HG03196 (cell line): ENCODE data around the gene C5orf15.
"Not testable (repeated sequence)": the region's sequence is repeated elsewhere in the genome, so short reads cannot be mapped to it uniquely, and the experiment has no call there.

ENCODE experiments used
- ATAC-seq: cut with Tn5 transposase; IDR thresholded peaks from one replicate; pipeline ENCODE4 v1.9.1; 2021; ENCODE audit not compliant: unreplicated experiment

The C5orf15 gene

GRCh38 chr5:133994297-133994989, 26.0 kb upstream of the C5orf15 start:
- ATAC-seq: no peak

- no peak for ATAC-seq
Observed at GRCh38 chr5:133993185-133993936, 24.9 kb upstream of the C5orf15 start.

GRCh38 chr5:133992429-133993155, 24.2 kb upstream of the C5orf15 start:
- ATAC-seq: no peak

- ATAC-seq: no peak
Observed at GRCh38 chr5:133991171-133991910, 22.9 kb upstream of the C5orf15 start.

GRCh38 chr5:133990396-133990795, 22.0 kb upstream of the C5orf15 start:
- no peak for ATAC-seq

DNA sequence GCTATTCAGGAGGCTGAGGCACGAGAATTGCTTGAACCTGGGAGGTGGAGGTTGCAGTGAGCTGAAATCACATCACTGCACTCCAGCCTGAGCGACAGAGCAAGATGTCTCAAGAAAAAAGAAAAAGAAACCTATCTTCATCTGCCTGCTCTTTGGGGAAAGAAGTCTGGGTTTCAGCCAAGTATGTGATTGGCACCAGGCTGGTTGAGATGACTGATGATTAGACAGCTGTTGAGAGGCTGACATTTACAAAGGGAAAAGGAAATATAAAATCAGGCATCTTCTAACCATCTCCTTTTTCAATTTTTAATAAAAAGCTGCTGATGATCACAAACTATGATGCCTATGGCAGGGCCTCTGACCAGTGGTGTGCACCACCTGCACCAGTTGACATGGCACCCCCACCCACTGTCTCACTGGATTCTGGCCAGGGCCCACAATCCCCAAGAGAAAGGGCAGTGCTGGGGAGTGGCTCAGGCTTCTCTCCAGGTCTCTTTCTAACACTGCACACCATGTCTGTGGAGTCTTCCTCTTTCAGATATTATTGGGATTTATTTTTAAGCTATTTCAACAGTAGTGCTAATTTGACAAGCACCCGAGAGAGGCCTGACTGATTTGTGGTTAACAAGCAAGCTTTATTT, 17.2 kb upstream of the C5orf15 start:
- ATAC-seq: no peak

- ATAC-seq: no peak
Observed at GRCh38 chr5:133983674-133984073, 15.2 kb upstream of the C5orf15 start.

DNA sequence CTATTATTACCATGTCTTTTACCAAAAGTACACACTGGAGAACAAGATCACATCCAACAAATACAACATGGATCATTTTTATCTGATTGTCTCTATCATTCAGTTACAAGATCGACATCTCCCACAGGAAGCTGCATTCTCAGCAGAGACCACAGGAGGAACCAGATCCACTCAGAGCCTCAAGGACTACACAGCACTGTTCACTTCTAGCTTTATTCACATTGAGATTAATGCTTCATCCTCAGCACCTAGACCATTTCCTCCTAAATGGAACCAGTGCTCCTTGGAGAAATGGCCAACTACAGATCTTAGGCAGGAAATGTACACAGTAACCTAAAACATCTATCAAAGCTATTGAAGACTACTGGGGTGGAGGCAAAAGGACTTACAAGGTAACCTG, 13.3 kb upstream of the C5orf15 start:
- no peak for ATAC-seq

DNA sequence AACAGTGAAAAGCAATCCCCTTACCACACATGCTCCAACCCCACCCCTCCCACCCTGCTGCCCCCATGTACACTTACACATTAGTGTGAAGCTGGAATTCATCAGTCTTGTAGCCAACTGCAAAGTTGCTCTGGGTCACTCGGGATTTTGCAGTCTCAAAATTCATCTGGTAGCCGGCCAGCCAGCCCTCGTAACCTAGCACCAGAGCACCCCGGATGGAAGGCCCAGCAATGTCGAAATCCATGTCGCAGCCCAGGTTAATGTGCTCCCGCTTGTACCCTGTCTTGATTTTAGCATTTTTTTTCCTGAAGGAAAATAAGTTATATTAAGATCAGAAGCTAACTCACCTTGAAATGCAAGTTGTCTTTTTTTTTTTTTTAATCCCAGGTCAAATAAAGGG, 12.2 kb upstream of the C5orf15 start:
- no peak for ATAC-seq

DNA sequence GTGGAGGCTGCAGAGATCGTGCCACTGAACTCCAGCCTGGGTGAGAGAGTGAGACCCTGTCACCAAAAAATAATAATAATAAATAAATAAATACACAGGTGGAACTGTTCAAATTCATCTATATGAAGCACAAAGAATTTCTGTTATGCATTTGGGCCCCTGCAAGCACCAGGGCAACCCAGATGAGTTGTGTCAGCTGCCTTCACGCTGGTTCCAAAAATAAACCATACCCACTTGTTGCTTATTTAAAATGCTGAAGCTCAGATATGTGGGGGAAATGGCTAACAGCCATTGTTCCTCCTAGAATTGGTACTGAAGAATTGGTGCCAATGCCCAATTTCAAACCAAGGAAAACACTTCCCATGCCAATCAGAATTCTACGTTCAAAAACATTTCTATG, 10.5 kb upstream of the C5orf15 start:
- ATAC-seq: no peak

GRCh38 chr5:133977858-133978257, 9.4 kb upstream of the C5orf15 start:
- no peak for ATAC-seq

DNA sequence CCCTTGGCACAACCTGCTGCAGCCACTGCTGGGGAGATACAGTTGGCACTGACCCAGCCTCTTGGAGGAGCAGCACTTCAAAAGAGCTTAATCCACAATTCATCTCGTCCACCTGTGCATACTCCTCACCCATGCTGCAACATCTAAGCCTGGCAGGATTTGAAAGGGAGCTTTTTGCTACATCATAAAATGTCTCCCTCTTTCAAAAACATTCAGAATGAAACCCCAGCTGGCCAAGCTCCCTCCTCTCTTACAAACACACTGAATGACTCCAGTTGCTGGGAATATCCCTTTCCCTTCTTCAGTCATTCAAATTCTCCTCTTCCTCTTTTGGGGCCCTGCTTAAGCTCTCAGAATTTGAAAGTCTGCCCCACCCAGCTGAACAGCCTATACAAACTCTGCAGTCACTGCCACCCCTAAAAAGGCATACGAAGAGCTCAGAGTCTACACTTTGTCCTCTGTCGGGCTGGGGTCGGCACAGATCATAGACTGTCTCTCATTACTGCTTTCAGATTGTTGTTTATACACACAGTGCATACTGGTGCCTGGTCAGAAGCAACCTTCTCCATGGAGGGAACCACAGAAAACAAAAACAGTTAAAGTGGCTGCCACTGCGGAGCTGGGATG, 8.8 kb upstream of the C5orf15 start:
- ATAC-seq: no peak

DNA sequence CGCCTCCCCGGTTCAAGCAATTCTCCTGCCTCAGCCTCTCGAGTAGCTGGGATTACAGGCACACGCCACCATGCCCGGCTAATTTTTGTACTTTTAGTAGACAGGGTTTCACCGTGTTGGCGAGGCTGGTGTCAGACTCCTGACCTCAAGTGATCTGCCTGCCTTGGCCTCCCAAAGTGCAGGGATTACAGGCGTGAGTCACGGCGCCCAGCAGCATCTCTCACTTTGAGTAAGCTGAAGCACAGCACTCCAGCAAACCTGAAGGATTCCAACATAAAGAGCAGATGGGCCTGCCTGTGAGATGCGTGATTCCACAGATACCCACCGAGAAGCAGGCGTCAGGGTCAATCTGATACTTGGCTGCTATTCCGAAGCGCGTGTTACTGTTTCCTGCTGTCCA, 7.1 kb upstream of the C5orf15 start:
- not testable (repeated sequence) for ATAC-seq

GRCh38 chr5:133974142-133974541, 5.7 kb upstream of the C5orf15 start:
- ATAC-seq: no peak

GRCh38 chr5:133970325-133970909, 2.0 kb upstream of the C5orf15 start:
- ATAC-seq: no peak

GRCh38 chr5:133969654-133970324, 1.4 kb upstream of the C5orf15 start:
- ATAC-seq: peak; percentile 34

DNA sequence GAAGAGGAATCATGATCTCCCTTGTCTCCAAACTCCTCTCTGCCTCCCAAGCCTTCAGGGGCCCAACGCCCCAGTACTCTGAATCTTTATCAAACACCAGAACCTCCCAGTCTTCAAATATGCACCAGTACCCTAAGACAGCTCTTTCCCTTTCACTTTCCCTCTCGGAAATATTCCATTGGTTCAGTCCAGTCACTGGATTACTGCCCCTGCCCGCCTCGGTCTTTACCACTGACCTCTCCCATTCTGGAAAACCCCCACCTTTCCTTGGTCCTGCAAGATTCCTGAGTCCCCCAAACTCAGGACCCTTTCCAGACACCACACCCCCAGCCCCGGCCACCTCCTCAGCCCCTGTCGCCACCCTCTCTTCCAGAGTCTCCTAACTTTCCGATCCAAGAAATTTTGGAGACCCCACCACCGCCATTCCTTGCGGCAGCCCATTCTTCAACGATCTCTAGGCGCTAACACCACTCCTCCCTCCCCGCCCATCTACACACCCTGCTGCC, 674 bp downstream of the C5orf15 start:
- no peak for ATAC-seq

DNA sequence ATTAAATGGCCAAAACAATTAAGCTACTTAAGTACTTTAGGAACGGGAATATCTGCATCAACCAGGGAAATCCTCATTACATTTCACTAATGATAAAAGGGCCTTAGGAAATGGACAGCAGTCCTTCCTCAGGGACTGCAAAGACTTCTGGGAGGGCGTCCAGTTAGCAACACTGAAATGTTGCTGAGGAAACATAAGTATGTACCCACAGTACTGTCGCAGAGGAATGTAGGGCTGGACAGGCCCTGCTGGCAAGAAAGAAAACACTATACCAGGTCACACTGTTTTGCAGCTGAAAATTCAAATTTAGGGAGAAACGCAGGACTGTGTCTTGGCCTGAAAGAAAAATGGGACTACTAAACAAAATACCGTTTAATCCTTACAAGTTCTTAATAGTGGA, 1.3 kb downstream of the C5orf15 start:
- ATAC-seq: no peak

GRCh38 chr5:133966090-133966489, 2.3 kb downstream of the C5orf15 start:
- no peak for ATAC-seq
